ENCODE measurements around the gene PTPN21. TPM values are rescaled to one million over a fixed set of nuclear protein-coding genes. Genes with fewer than 3 reads are reported as not detected.

The PTPN21 gene
- total RNA-seq, 1 donor from 2014 or later = 0.31 TPM

DNA sequence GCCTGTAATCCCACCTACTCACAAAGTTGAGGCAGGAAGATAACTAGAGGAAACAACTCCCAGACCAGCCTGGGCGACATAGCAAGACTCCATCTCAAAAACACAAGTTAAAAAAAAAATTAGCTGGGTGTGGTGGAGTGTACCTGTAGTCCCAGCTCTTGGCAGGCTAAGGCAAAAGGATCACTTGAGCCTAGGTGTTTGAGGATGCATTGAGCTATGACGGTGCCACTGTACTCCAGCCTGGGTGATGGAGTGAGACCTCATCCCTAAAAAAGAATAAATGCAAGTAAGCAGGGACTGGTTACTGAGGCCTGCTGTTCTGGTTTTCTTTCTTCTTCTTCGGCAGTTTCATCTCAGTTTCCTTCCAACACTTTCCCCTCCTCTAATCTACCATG lies 7.4 kb downstream of the PTPN21 start:
- Mint-ChIP-seq H3K27me3 (peaks cover 11% of the 10 kb centered on the region), H3K4me3 (no peak overlapping the region), H3K27ac (no peak overlapping the region), H3K9me3 (no peaks in the 10 kb centered on the region), H3K4me1 (peaks cover 5% of the 10 kb centered on the region), H3K36me3 (ENCODE audit: low read depth) (no peaks in the 10 kb centered on the region)
- TF ChIP-seq, protein P1, sequence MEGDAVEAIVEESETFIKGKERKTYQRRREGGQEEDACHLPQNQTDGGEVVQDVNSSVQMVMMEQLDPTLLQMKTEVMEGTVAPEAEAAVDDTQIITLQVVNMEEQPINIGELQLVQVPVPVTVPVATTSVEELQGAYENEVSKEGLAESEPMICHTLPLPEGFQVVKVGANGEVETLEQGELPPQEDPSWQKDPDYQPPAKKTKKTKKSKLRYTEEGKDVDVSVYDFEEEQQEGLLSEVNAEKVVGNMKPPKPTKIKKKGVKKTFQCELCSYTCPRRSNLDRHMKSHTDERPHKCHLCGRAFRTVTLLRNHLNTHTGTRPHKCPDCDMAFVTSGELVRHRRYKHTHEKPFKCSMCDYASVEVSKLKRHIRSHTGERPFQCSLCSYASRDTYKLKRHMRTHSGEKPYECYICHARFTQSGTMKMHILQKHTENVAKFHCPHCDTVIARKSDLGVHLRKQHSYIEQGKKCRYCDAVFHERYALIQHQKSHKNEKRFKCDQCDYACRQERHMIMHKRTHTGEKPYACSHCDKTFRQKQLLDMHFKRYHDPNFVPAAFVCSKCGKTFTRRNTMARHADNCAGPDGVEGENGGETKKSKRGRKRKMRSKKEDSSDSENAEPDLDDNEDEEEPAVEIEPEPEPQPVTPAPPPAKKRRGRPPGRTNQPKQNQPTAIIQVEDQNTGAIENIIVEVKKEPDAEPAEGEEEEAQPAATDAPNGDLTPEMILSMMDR (IDR thresholded peaks at IDR 0.05) = no peak
- no peak for DNase-seq
- intact Hi-C loops (cut with micrococcal nuclease) = no loop called here
- POLR2A ChIA-PET = no interaction called here
- no peak for ATAC-seq (ENCODE audit: low read depth)
- CTCF ChIA-PET = no interaction called here

- DNase-seq (no peak), ATAC-seq (ENCODE audit: low read depth) (no peak)
- intact Hi-C loops (cut with micrococcal nuclease) = no loop called here
- TF ChIP-seq, protein P1 (IDR thresholded peaks at IDR 0.05) = no peak
- H3K36me3 Mint-ChIP-seq (ENCODE audit: low read depth) = no peaks in the 10 kb centered on the region
- H3K9me3 Mint-ChIP-seq = no peaks in the 10 kb centered on the region
- H3K4me1 Mint-ChIP-seq = peaks cover 2% of the 10 kb centered on the region
- ChIA-PET POLR2A (no interaction called here), CTCF (no interaction called here)
- peaks cover 7% of the 10 kb centered on the region for H3K27me3 Mint-ChIP-seq
- no peak overlapping the region for H3K27ac Mint-ChIP-seq
- no peak overlapping the region for H3K4me3 Mint-ChIP-seq
Observed at GRCh38 chr14:88546621-88547385, 8.0 kb downstream of the PTPN21 start.

DNA sequence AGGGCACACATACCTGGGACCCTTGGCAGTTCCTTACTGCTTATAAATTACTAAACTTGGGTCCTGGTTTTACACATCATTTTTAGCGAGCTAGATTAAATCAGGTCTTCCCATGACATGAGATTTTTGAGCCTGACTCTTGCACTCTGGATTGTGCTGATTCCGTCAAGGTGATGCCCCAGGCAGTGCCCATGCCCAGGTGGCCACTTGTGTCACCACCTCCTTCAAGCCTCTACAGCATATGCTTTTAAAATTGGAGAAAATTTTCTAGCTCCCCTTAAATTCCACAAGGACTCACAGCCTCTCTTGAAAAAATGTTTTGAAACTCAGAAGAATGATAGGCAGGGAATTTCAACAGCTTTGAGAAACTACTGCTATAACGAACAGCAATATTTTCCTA lies 9.6 kb downstream of the PTPN21 start:
- no peaks in the 10 kb centered on the region for H3K36me3 Mint-ChIP-seq (ENCODE audit: low read depth)
- no peak overlapping the region for H3K4me3 Mint-ChIP-seq
- ATAC-seq (ENCODE audit: low read depth) = no peak
- intact Hi-C loops (cut with micrococcal nuclease) = no loop called here
- no peaks in the 10 kb centered on the region for H3K4me1 Mint-ChIP-seq
- no peak overlapping the region for H3K27ac Mint-ChIP-seq
- ChIA-PET CTCF (no interaction called here), POLR2A (no interaction called here)
- no peaks in the 10 kb centered on the region for H3K9me3 Mint-ChIP-seq
- TF ChIP-seq, protein P1 (IDR thresholded peaks at IDR 0.05) = no peak
- DNase-seq = no peak
- peaks cover 9% of the 10 kb centered on the region for H3K27me3 Mint-ChIP-seq

DNA sequence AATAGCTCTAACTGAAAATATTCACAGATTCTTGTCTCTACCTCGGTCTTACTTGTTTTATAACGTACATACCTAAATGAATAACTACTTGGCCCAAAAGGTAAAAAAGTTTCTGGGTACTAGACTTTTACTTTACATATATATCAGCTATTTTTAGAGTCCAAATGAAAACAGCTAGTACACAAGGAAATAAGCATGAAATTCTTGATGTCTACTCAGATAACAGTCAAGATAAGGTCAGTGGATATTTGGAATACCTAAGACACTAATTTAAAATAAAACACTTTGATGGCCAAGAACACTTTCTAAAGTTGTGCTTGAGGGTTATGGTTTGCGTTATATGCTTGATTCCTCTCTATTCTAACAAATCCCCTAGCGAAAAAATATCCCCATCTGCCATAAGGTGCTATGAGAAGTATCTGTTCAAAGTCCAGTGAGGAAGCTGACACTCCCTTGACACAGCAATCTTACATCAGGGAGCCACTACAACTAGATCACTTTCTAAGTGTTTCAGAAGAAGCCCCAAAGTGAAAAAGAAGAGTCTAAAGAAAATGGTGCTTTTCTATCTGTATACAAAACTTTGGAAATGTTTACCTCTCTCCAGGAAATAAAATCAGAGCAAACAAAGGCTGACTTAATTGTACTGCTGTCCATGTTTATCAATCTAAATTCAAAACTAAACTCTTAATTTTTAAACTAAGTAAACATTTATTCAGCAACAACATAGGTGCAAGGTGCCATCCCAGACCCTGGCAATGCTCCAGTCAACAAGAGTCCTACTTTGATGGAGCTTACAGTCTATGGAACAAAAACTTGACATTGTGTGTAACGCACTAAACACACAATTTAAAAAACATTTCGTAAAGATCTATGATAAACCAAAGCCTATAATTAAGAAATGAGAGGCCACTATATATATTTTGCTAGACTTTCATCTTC lies 11.7 kb downstream of the PTPN21 start:
- CTCF ChIA-PET = no interaction called here
- H3K27me3 Mint-ChIP-seq = peaks cover 14% of the 10 kb centered on the region
- no peak for ATAC-seq (ENCODE audit: low read depth)
- H3K9me3 Mint-ChIP-seq = no peaks in the 10 kb centered on the region
- no peak for DNase-seq
- POLR2A ChIA-PET = no interaction called here
- intact Hi-C loops (cut with micrococcal nuclease) = no loop called here
- no peak overlapping the region for H3K4me3 Mint-ChIP-seq
- no peaks in the 10 kb centered on the region for H3K4me1 Mint-ChIP-seq
- no peak overlapping the region for H3K27ac Mint-ChIP-seq
- TF ChIP-seq, protein P1 (IDR thresholded peaks at IDR 0.05) = no peak
- no peaks in the 10 kb centered on the region for H3K36me3 Mint-ChIP-seq (ENCODE audit: low read depth)

DNA sequence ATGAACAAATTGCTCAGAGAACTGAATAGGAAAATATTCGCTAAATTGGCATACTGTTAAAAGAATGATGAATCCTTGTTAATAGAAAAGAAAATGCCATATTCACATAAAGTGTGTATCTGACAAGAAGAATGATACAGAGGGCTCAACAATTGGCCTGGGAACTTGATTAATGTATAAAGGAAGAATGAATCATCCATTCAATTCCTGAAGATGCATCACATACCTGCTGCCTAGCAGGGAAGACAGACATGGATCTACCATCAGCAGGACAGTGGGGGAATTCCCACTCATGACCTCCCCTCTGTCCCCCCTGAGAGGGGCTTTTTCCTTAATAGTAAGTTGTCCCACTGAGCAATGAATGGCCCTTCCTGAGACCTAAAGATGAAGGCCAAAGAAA lies 13.5 kb downstream of the PTPN21 start:
- POLR2A ChIA-PET = no interaction called here
- Mint-ChIP-seq H3K36me3 (ENCODE audit: low read depth) (no peaks in the 10 kb centered on the region), H3K9me3 (no peaks in the 10 kb centered on the region), H3K27me3 (peaks cover 14% of the 10 kb centered on the region), H3K4me1 (no peaks in the 10 kb centered on the region), H3K4me3 (no peak overlapping the region), H3K27ac (no peak overlapping the region)
- TF ChIP-seq, protein P1 (IDR thresholded peaks at IDR 0.05) = no peak
- CTCF ChIA-PET = no interaction called here
- intact Hi-C loops (cut with micrococcal nuclease) = no loop called here
- ATAC-seq (ENCODE audit: low read depth) (no peak), DNase-seq (no peak)

All from activated B cell treated with CpG ODN at 0.5 μM for 24 hours (primary cell).